ENCODE results near the gene GJB4. TPM values are rescaled to one million over a fixed set of nuclear protein-coding genes. Genes with fewer than 3 reads are reported as not detected.

Gene GJB4
- total RNA-seq, 1 experiment from 2014 or later, result 0.07 TPM

- no peaks in the 10 kb centered on the region for H3K27me3 Mint-ChIP-seq (ENCODE audit: low read depth)
- 0 out of 2 replicates have a peak, but pooled peaks cover 6% of the 10 kb centered on the region for H3K9me3 Mint-ChIP-seq
- no peak within 1 kb of the TSS for H3K4me3 Mint-ChIP-seq
- peak; percentile 45 for DNase-seq (ENCODE audit: low spot score)
- H3K36me3 Mint-ChIP-seq, result no peaks in the 10 kb centered on the region
- H3K27ac Mint-ChIP-seq, result peak within 1 kb of the TSS; percentile 33; the same call in 1 of the 2 replicates
- POLR2A ChIA-PET, result no interaction called here
- CTCF ChIA-PET, result interaction anchor here (0.8 to 5.8 kb wide), 13 partner anchors 9 to 111 kb away, joined by 3 to 45 read pairs (median 4); partner anchors contain the start of gene SMIM12
- TF ChIP-seq ZSCAN18 (CRISPR knock-in tag; IDR thresholded peaks at IDR 0.05), result no peak
- peaks cover 20% of the 10 kb centered on the region for H3K4me1 Mint-ChIP-seq
- ATAC-seq, result peak; percentile 80
These were observed 4.4 kb upstream of the GJB4 start, which contains the start of gene GJB5 for GRCh38 chr1:34754964-34755637. GJB5 (plus strand) TSS chr1:34755047; CDS start chr1:34757331, 2,284 bp downstream.

DNA sequence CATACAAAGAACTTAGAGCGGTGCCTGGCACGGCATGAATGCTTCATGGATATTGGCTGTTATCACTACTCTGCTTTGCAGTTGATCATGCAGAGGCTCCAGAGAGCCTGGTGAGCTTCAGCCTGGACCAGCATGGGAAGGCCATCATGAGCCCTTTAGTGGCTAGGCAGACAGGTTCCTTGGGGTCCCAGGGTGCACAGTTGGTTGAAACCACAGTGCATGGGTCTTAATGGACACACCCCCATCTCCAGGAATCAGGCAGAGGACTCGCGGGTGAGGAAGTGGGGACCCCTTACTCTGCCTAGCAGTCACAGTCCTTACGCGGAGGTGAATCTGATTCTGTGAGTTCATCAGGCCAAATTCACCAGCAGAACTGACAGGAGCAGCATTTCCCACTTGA lies 3.6 kb upstream of the GJB4 start:
- TF ChIP-seq E2F1 (CRISPR knock-in tag; IDR thresholded peaks at IDR 0.05) (no peak), ZNF219 (CRISPR knock-in tag; IDR thresholded peaks at IDR 0.05; ENCODE audit: borderline replicate concordance) (no peak), ZNF425 (CRISPR knock-in tag; conservative IDR thresholded peaks at IDR 0.05) (no peak), ERG (CRISPR knock-in tag; IDR thresholded peaks at IDR 0.05) (no peak), CDX4 (CRISPR knock-in tag; IDR thresholded peaks at IDR 0.05; ENCODE audit: borderline replicate concordance) (no peak), FOXJ3 (CRISPR knock-in tag; IDR thresholded peaks at IDR 0.05; ENCODE audit: borderline replicate concordance) (no peak), ZSCAN18 (CRISPR knock-in tag; IDR thresholded peaks at IDR 0.05) (no peak), E2F5 (CRISPR knock-in tag; IDR thresholded peaks at IDR 0.05) (no peak), ZBTB43 (CRISPR knock-in tag; IDR thresholded peaks at IDR 0.05) (no peak), NFYB (CRISPR knock-in tag; conservative IDR thresholded peaks at IDR 0.05; ENCODE audit: low read depth) (no peak), STAT6 (CRISPR knock-in tag; conservative IDR thresholded peaks at IDR 0.05; ENCODE audit: low read depth) (no peak)
- POLR2A ChIA-PET, result no interaction called here
- no peak for ATAC-seq
- CTCF ChIA-PET, result interaction anchor here (1.4 to 5.8 kb wide), 4 partner anchors 13 to 97 kb away, joined by 5 to 45 read pairs (median 6); no protein-coding TSS in a partner anchor
- H3K4me3 Mint-ChIP-seq, result no peak overlapping the region
- no peaks in the 10 kb centered on the region for H3K27me3 Mint-ChIP-seq (ENCODE audit: low read depth)
- no peaks in the 10 kb centered on the region for H3K36me3 Mint-ChIP-seq
- 0 out of 2 replicates have a peak, but pooled peaks cover 6% of the 10 kb centered on the region for H3K9me3 Mint-ChIP-seq
- peaks cover 18% of the 10 kb centered on the region for H3K4me1 Mint-ChIP-seq
- DNase-seq (ENCODE audit: low spot score), result no peak
- H3K27ac Mint-ChIP-seq, result no peak overlapping the region
